Measurements from ENCODE around the gene LRRC58.
"Not testable (repeated sequence)": the region's sequence is repeated elsewhere in the genome, so short reads cannot be mapped to it uniquely, and the experiment has no call there.

LRRC58 gene

DNA sequence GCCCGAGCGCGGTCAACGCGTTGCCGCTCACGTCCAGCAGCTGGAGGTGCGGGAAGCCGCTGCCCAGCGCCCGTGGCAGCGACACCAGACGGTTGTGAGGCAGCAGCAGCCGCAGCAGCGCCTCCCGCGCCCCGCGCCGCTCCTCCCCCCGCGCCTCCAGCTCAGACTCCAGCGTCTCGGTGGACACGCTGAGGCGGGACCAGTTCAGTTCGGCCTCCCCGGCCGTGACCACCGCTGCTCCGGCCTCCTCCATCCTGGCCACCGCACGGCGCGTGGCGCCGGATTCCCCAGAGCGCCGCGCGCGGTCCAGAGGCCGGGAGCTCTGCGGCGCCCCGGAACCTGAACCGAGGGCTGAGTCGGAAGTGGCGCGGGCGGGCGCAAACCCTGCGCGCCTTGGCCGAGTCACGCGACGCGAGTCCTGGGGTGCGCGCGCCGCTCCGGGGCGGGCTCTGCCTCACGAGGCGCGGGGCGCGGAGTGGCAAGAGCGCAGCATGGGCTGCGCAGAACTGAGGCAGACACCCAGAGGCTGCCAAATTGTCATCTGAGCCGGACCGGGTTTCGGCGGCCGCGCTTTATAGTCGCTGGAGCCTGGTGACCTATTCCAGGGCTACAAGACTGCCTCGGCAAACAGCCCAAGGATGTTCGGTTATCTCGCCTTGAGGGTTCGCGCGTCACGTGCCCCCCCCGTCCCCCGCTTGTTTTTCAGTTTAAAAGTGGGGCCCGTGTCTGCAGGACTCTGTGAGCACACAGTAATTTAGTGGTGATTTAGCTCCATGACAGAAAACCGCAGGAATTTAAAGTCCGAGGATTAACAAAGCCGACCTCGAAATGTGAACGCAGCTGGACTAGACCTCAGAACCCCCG lies at the start of gene LRRC58:
TSS of gene LRRC58 (minus strand) at position 364 of the 864 bp plus-strand sequence. CDS start at position 253, 111 bp downstream.
- peak; percentile 82 for DNase-seq (ENCODE audit: extremely low spot score, insufficient read length, low read depth)
- FAIRE-seq: peak; percentile 86

GRCh38 chr3:120396469-120396868 lies 47.3 kb upstream of the LRRC58 start:
- no peak for FAIRE-seq

DNA sequence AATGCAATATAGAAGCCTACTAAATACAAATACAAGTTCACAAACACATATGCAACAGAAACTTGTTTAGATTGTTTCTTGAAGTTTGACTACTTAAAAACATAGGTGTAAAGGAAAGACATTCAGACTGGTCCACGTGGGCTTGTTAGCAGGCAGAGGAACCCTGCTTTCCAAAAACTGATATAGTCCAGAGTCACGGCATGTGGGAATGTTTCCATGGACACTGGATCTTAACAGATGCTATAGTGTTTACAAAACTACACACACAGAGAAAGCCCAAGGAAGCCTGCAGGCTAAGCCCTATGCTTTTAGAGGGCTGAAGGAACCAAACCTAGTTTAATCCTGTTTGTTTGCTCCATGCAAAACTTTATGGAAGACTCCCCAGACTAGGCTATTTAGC lies 45.2 kb upstream of the LRRC58 start:
- DNase-seq (ENCODE audit: extremely low spot score, insufficient read length, low read depth) (no peak), FAIRE-seq (no peak)

More at GRCh38 chr3:120396469-120396868, 47.3 kb upstream of the LRRC58 start:
- no peak for DNase-seq (ENCODE audit: extremely low spot score, insufficient read length, low read depth)

GRCh38 chr3:120393761-120394160 lies 44.6 kb upstream of the LRRC58 start:
- DNase-seq (ENCODE audit: extremely low spot score, insufficient read length, low read depth) (no peak), FAIRE-seq (no peak)

DNA sequence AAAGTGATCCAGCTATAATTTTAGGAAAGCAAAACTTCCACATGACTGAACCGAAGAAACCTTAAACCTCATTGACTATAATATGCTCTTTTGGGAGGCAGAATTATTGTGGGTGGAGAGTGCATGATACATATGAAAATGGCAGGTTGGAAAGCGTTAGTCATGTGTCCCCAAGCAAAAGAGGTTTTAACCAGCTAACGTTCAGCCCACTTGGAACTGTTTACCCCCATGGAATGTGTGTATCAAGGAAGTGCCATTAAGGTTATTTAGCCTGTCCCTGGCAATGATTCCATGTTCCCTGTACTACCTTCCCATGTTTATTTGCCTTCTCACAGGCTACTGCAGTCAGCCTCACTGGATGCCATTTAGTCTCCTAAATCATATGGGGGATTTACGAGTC lies 44.1 kb upstream of the LRRC58 start:
- no peak for DNase-seq (ENCODE audit: extremely low spot score, insufficient read length, low read depth)

DNA sequence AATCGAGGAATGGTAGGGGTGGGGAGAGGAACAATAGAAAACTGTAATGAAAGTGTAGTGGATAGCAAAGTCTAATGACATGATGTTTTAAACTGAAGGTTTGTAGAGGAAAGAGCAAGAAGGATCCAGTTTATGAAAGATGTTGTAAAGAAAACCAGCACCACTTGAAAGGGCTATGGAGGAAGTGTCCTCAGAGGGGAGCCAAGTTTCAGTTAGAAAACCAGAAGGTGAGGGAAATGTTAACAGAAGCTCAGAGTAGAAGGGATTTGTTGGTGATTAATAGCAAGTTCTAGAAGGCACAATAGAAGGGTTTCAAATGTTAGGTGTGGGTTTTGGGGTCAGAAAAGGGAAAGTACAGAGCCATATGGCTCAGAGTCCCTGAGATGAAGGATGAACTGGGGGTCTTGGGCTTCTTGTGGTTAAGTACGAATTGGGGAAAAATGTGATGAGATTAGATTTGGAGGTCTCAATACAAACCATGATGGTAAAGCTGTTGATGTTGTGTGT lies 33.8 kb upstream of the LRRC58 start:
- DNase-seq (ENCODE audit: extremely low spot score, insufficient read length, low read depth) (no peak), FAIRE-seq (no peak)

More for the DNA sequence above, 44.1 kb upstream of the LRRC58 start:
- FAIRE-seq: no peak

- FAIRE-seq (no peak), DNase-seq (ENCODE audit: extremely low spot score, insufficient read length, low read depth) (no peak)
These were observed 32.3 kb upstream of the LRRC58 start for GRCh38 chr3:120381503-120381902.

DNA sequence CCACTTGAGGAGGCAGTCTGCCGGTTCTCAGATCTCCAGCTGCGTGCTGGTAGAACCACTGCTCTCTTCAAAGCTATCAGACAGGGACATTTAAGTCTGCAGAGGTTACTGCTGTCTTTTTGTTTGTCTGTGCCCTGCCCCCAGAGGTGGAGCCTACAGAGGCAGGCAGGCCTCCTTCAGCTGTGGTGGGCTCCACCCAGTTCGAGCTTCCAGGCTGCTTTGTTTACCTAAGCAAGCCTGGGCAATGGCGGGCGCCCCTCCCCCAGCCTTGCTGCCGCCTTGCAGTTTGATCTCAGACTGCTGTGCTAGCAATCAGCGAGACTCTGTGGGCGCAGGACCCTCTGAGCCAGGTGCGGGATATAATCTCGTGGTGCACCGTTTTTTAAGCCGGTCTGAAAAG lies 28.8 kb upstream of the LRRC58 start:
- DNase-seq (ENCODE audit: extremely low spot score, insufficient read length, low read depth); FAIRE-seq: not testable (repeated sequence)

GRCh38 chr3:120370463-120370862 lies 21.3 kb upstream of the LRRC58 start:
- DNase-seq (ENCODE audit: extremely low spot score, insufficient read length, low read depth): no peak
- FAIRE-seq: peak; percentile 71

DNA sequence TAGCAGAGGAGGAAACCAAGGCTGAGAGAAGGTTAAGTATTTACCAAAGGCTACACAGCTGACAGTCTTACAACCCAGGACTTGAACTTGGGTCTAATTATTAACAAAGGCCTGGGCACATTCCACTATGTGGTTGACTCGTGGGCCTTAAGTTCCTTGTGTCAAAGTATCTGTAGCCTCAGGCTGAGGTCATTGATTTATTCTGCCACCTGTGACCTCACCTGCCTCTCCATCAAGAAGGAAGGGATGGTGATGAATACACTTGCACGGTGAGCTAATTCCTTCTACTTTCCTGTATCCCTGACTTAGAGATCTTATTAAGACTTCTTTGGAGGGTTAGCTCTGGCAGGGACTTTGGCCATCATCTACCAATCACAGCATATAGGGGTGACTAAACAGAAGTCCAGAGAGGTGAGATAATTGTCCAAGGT lies 19.9 kb upstream of the LRRC58 start:
- DNase-seq (ENCODE audit: extremely low spot score, insufficient read length, low read depth) (no peak), FAIRE-seq (peak; percentile 88)

DNA sequence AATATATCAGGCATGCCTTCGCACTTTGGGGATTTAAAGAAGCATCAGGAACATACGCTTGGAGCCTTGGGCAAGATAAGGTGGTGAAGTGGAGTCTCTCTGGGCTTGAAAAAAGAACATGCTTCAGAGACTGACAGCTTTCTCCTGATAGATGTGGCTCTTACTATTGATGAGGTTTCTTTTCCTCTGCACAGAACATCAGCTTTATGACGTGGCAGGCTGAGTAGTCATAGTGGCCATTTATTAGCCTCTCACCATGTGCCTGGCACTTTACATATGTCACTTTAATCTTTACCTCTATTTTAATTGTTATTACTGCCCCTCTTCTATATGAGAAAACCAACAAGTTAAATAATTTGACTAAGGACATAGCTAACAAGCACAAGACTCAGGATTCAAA lies 19.0 kb upstream of the LRRC58 start:
- DNase-seq (ENCODE audit: extremely low spot score, insufficient read length, low read depth): no peak
- FAIRE-seq: peak; percentile 24

GRCh38 chr3:120364821-120365220 lies 15.7 kb upstream of the LRRC58 start:
- FAIRE-seq (no peak), DNase-seq (ENCODE audit: extremely low spot score, insufficient read length, low read depth) (no peak)

DNA sequence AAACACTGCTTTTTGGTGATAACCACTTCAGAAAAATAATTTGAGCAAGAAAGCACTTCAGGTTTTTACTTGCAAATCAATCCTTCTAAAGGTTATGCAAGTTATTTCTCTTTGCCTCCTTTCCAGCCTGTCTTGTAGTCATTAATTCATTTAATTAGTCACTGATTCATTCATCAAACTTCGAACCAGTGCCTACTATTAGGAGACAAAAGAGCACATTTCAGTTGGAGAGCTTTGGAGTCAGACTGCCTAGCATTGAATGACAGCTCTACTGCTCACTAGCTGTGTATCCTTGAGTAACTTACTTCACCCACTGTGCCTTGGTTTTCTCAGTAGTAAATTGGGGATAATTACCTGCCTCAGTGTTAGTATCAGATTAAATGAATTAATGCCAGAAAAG lies 14.9 kb upstream of the LRRC58 start:
- DNase-seq (ENCODE audit: extremely low spot score, insufficient read length, low read depth): no peak
- no peak for FAIRE-seq

- no peak for FAIRE-seq
- DNase-seq (ENCODE audit: extremely low spot score, insufficient read length, low read depth): no peak
These were observed 8.7 kb upstream of the LRRC58 start for GRCh38 chr3:120357807-120358206.

DNA sequence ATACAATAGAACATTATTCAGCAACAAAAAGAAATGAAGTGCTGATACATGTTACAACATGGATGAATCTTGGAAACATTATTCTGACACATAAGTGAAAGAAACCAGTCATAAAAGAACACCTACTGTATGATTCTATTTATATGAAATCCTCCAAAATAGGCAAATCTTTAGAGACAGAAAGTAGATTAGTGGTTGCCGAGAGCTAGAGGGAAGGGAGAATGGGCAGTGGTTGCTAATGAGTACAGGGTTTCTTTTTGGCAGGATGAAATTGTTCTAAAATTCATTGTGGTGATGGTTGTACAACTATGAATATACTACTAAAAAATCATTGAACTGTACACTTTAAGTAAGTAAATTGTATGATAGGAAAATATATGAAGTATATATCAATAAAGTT lies 6.3 kb upstream of the LRRC58 start:
- FAIRE-seq (no peak), DNase-seq (ENCODE audit: extremely low spot score, insufficient read length, low read depth) (no peak)

GRCh38 chr3:120353463-120353862 lies 4.3 kb upstream of the LRRC58 start:
- FAIRE-seq (no peak), DNase-seq (ENCODE audit: extremely low spot score, insufficient read length, low read depth) (no peak)

GRCh38 chr3:120352017-120352416 lies 2.9 kb upstream of the LRRC58 start:
- FAIRE-seq (no peak), DNase-seq (ENCODE audit: extremely low spot score, insufficient read length, low read depth) (no peak)

DNA sequence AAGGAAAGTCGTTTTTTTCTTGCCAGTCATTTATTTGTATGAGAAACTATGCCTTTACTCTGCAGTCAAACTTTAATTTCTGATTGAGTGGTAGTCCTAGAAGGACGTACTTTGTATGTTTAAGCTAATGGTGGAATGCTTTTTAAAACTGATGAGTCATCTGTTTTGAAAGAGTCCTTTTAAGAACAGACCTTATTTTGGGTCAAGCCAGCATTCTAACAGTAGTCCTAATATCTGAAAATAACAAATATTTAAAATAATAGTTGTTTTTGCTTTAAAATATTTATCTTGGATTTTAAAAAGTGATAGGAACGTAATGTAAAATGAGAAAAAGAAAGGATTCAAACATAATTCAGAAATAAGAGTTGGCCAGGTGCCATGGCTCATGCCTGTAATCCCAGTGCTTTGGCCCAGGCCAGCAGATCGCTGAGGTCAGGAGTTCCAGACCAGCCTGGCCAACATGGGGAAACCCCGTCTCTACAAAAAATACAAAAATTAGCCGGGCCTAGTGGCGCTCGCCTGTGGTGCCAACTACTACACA lies 1.3 kb upstream of the LRRC58 start:
- no peak for FAIRE-seq

DNA sequence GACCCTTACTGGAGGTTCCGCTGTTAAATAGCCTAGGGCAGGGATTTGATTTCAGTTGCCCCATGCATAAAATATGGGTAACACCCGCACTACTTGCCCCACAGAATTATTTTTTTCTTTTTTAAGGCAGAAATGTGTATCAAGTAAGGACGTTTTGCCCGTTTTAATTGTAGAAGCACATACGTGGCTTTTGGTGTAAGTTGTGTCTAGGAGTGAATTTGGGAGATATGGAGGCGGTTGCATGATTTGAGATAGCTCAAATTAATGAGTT lies 636 bp upstream of the LRRC58 start:
- FAIRE-seq (peak; percentile 33), DNase-seq (ENCODE audit: extremely low spot score, insufficient read length, low read depth) (no peak)

More for the DNA sequence above, 1.3 kb upstream of the LRRC58 start:
- no peak for DNase-seq (ENCODE audit: extremely low spot score, insufficient read length, low read depth)

GRCh38 chr3:120348065-120348990 lies 826 bp downstream of the LRRC58 start:
- FAIRE-seq (peak; percentile 64), DNase-seq (ENCODE audit: extremely low spot score, insufficient read length, low read depth) (no peak)
